K562 (cell line): ENCODE data around the gene PDLIM5. TPM values are rescaled to one million over a fixed set of nuclear protein-coding genes. Genes with fewer than 3 reads are reported as not detected.

Source experiments
- ARID2 ChIP-seq: fragments of 450-650 bp; IDR thresholded peaks from 2 replicates; pipeline ENCODE4 v1.6.1; 2017; ENCODE audit warnings: antibody characterized with exemption, mild to moderate bottlenecking
- BMI1 ChIP-seq: fragments of 150-350 bp; IDR thresholded peaks from 2 replicates; pipeline ENCODE4 v1.6.1; 2014; ENCODE audit warnings: low read length
- BRD9 ChIP-seq: fragments of 450-650 bp; IDR thresholded peaks from 2 replicates; pipeline ENCODE4 v1.6.1; 2018; ENCODE audit warnings: low read depth; ENCODE audit not compliant: partially characterized antibody
- GTF2F1 ChIP-seq: IDR thresholded peaks from 2 replicates; pipeline ENCODE4 v1.6.1; 2011; ENCODE audit warnings: low read depth, low read length, improper control_type of control experiment
- LCOR ChIP-seq: sonication (generic); formaldehyde crosslinking; IDR thresholded peaks from 2 replicates; pipeline ENCODE4 v1.8.0; 2022; ENCODE audit warnings: mild to moderate bottlenecking, missing genetic modification reagents
- PTBP1 ChIP-seq: fragments of 200-400 bp; formaldehyde crosslinking; IDR thresholded peaks from 2 replicates; pipeline ENCODE4 v1.6.1; 2017; ENCODE audit warnings: low read depth, low read length
- SMARCC2 ChIP-seq: fragments of 450-650 bp; IDR thresholded peaks from 2 replicates; pipeline ENCODE4 v1.6.1; 2017; ENCODE audit warnings: antibody characterized with exemption, moderate library complexity, mild to moderate bottlenecking, low read depth
- SMARCE1 ChIP-seq: fragments of 450-650 bp; IDR thresholded peaks from 2 replicates; pipeline ENCODE4 v1.7.1; 2016; ENCODE audit warnings: mild to moderate bottlenecking
- SP2 ChIP-seq: IDR thresholded peaks from 2 replicates; pipeline ENCODE4 v1.6.1; 2011; ENCODE audit warnings: mild to moderate bottlenecking, low read depth, low read length, moderate library complexity; ENCODE audit not compliant: poor library complexity, severe bottlenecking; ENCODE audit errors: extremely low read depth
- STAT5A ChIP-seq: IDR thresholded peaks from 2 replicates; pipeline ENCODE4 v1.6.1; 2012; ENCODE audit warnings: low read length, inconsistent platforms, borderline replicate concordance
- TCF7 ChIP-seq: sonication (generic); IDR thresholded peaks from 2 replicates; pipeline ENCODE4 v1.6.1; 2016; ENCODE audit warnings: antibody characterized with exemption, borderline replicate concordance
- VEZF1 ChIP-seq: fragments of 200-800 bp; sonication (Bioruptor generic); IDR thresholded peaks from 2 replicates; pipeline ENCODE4 v1.6.1; 2017; ENCODE audit warnings: missing genetic modification characterization, missing compliant biosample characterization
- ZBTB1 ChIP-seq: sonication (generic); formaldehyde crosslinking; IDR thresholded peaks from 2 replicates; pipeline ENCODE4 v1.8.1; 2023; ENCODE audit warnings: missing genetic modification reagents, low read depth, mild to moderate bottlenecking, borderline replicate concordance
- ZNF445 ChIP-seq: fragments of 250-450 bp; sonication (Bioruptor Pico); IDR thresholded peaks from 2 replicates; pipeline ENCODE4 v1.4.0; 2020; ENCODE audit warnings: low read depth, mild to moderate bottlenecking, moderate library complexity
- ZNF696 ChIP-seq: fragments of 250-450 bp; sonication (Bioruptor Pico); conservative IDR thresholded peaks from 2 replicates; pipeline ENCODE4 v1.4.0; 2020; ENCODE audit warnings: mild to moderate bottlenecking, moderate library complexity
- polyA plus RNA-seq, 8 experiments: library from polyadenylated mRNA; depleted of rRNA in 4 of 8; stranded (reverse) in 5 of 8; unstranded in 3 of 8; fragments of >200 nt; fragmentation: Nextera tagmentation in 2 of 8; fragmentation: Illumina TruSeq in 1 of 8; extraction: Ambion mirVana in 2 of 8; extraction: Trizol in 1 of 8; gene quantifications; 2 replicates each; pipeline versions ENCODE4 v1.2.1 to v1.2.3, GENCODE V29; 2011 to 2014; ENCODE audit warnings: inconsistent platforms in 1 of 8, missing spikeins in 1 of 8
- total RNA-seq, 7 experiments: library from RNA; depleted of rRNA in 6 of 7; stranded (reverse); fragments of >200 nt in 6 of 7; fragmentation: Illumina TruSeq in 2 of 7; extraction: Trizol in 2 of 7; gene quantifications; 2 replicates each; pipeline versions ENCODE4 v1.2.1 to v1.2.3, GENCODE V29; 2011 to 2021; ENCODE audit warnings: low replicate concordance in 1 of 7
- TF ChIP-seq, protein P1 (sequence below), 2 experiments: fragments of 150-350 bp in 1 of 2; IDR thresholded peaks; 2 replicates each; pipeline ENCODE4 v1.6.1; 2012 to 2016; ENCODE audit warnings: low read depth in 2 of 2, low read length in 2 of 2, mild to moderate bottlenecking in 1 of 2, moderate library complexity in 1 of 2
- TF ChIP-seq, protein P2 (sequence below): fragments of 450-650 bp; formaldehyde crosslinking; IDR thresholded peaks from 2 replicates; pipeline ENCODE4 v1.4.0; 2020; ENCODE audit warnings: mild to moderate bottlenecking, moderate library complexity
- TF ChIP-seq, protein P3 (sequence below): fragments of 250-450 bp; sonication (Bioruptor Pico); IDR thresholded peaks from 2 replicates; pipeline ENCODE4 v1.5.0; 2022; ENCODE audit warnings: mild to moderate bottlenecking

Gene PDLIM5
- total and polyA plus RNA-seq, 9 of the 15 experiments (the other 6 are each of a cell fraction or from before 2014, with no cell fraction given): 36.9 to 127 (median 62.5) TPM

GRCh38 chr4:94451695-94452475 is at the start of gene PDLIM5 (continued):
- TF ChIP-seq SMARCC2 (no peak), LCOR (CRISPR knock-in tag) (0 out of 2 replicates have a peak, but pooled peaks have one; percentile 58), ARID2 (no peak), ZNF445 (no peak), TCF7 (no peak), PTBP1 (no peak), GTF2F1 (0 out of 2 replicates have a peak, but pooled peaks have one; percentile 66), SMARCE1 (no peak), BMI1 (no peak), BRD9 (no peak), VEZF1 (CRISPR knock-in tag) (peak; percentile 80), ZBTB1 (CRISPR knock-in tag) (no peak), STAT5A (no peak), ZNF696 (CRISPR knock-in tag) (no peak), SP2 (no peak)
- TF ChIP-seq, protein P1, sequence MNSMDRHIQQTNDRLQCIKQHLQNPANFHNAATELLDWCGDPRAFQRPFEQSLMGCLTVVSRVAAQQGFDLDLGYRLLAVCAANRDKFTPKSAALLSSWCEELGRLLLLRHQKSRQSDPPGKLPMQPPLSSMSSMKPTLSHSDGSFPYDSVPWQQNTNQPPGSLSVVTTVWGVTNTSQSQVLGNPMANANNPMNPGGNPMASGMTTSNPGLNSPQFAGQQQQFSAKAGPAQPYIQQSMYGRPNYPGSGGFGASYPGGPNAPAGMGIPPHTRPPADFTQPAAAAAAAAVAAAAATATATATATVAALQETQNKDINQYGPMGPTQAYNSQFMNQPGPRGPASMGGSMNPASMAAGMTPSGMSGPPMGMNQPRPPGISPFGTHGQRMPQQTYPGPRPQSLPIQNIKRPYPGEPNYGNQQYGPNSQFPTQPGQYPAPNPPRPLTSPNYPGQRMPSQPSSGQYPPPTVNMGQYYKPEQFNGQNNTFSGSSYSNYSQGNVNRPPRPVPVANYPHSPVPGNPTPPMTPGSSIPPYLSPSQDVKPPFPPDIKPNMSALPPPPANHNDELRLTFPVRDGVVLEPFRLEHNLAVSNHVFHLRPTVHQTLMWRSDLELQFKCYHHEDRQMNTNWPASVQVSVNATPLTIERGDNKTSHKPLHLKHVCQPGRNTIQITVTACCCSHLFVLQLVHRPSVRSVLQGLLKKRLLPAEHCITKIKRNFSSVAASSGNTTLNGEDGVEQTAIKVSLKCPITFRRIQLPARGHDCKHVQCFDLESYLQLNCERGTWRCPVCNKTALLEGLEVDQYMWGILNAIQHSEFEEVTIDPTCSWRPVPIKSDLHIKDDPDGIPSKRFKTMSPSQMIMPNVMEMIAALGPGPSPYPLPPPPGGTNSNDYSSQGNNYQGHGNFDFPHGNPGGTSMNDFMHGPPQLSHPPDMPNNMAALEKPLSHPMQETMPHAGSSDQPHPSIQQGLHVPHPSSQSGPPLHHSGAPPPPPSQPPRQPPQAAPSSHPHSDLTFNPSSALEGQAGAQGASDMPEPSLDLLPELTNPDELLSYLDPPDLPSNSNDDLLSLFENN (IDR thresholded peaks at IDR 0.05; ENCODE audit: low read depth in 2 of 2, low read length in 2 of 2): no peak
- TF ChIP-seq, protein P2, sequence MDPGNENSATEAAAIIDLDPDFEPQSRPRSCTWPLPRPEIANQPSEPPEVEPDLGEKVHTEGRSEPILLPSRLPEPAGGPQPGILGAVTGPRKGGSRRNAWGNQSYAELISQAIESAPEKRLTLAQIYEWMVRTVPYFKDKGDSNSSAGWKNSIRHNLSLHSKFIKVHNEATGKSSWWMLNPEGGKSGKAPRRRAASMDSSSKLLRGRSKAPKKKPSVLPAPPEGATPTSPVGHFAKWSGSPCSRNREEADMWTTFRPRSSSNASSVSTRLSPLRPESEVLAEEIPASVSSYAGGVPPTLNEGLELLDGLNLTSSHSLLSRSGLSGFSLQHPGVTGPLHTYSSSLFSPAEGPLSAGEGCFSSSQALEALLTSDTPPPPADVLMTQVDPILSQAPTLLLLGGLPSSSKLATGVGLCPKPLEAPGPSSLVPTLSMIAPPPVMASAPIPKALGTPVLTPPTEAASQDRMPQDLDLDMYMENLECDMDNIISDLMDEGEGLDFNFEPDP (CRISPR knock-in tag): no peak
- TF ChIP-seq, protein P3, sequence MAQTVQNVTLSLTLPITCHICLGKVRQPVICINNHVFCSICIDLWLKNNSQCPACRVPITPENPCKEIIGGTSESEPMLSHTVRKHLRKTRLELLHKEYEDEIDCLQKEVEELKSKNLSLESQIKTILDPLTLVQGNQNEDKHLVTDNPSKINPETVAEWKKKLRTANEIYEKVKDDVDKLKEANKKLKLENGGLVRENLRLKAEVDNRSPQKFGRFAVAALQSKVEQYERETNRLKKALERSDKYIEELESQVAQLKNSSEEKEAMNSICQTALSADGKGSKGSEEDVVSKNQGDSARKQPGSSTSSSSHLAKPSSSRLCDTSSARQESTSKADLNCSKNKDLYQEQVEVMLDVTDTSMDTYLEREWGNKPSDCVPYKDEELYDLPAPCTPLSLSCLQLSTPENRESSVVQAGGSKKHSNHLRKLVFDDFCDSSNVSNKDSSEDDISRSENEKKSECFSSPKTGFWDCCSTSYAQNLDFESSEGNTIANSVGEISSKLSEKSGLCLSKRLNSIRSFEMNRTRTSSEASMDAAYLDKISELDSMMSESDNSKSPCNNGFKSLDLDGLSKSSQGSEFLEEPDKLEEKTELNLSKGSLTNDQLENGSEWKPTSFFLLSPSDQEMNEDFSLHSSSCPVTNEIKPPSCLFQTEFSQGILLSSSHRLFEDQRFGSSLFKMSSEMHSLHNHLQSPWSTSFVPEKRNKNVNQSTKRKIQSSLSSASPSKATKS (CRISPR knock-in tag): no peak
